Thyroid gland (tissue), 4 donors: ENCODE data around the gene TSTD2. TPM values are rescaled to one million over a fixed set of nuclear protein-coding genes. Genes with fewer than 3 reads are reported as not detected.

Source experiments
- DNase-seq, 2 donors: peaks; one replicate each; pipeline ENCODE4 v3.0.0-alpha.2; 2019
- H3K27ac ChIP-seq, 3 donors: fragments of 200-600 bp; sonication (generic); 1 replicate in 2 of 3; 2 replicates in 1 of 3; pipeline ENCODE4 v1.5.1; 2016 to 2019; ENCODE audit warnings: mild to moderate bottlenecking in 1 of 3, moderate library complexity in 1 of 3
- H3K27me3 ChIP-seq: fragments of 200-600 bp; sonication (generic); one replicate; pipeline ENCODE4 v1.5.1; 2019
- H3K36me3 ChIP-seq, 2 donors: fragments of 200-600 bp; sonication (generic); one replicate each; pipeline ENCODE4 v1.5.1; 2016 to 2019
- H3K4me1 ChIP-seq, 2 donors: fragments of 200-600 bp; sonication (generic); one replicate each; pipeline ENCODE4 v1.5.1; 2017 to 2019
- H3K4me3 ChIP-seq, 3 donors: fragments of 200-600 bp; sonication (generic); replicated peaks in 1 of 3; 1 replicate in 2 of 3; 2 replicates in 1 of 3; pipeline ENCODE4 v1.5.1; 2016; ENCODE audit warnings: mild to moderate bottlenecking in 1 of 3
- H3K9me3 ChIP-seq: fragments of 200-600 bp; sonication (generic); one replicate; pipeline ENCODE4 v1.5.1; 2017
- POLR2A ChIP-seq, 2 donors: fragments of 450-650 bp; IDR thresholded peaks; one replicate each; pipeline ENCODE4 v1.6.1; 2017; ENCODE audit warnings: antibody characterized with exemption in 2 of 2, mild to moderate bottlenecking in 2 of 2, moderate library complexity in 1 of 2
- WGBS, 2 donors: methylation state at CpG; one replicate each; pipeline ENCODE4 v1.1.5; 2017; 5-methylcytosine and 5-hydroxymethylcytosine counted together
- intact Hi-C: fragments of 100-400 bp; cut with DNase I; formaldehyde crosslinking; loops from one replicate; pipeline ENCODE4 v1.15.1; 2023
- total RNA-seq, 4 donors: library from RNA; depleted of rRNA; stranded (reverse); fragments of >200 nt; gene quantifications; one replicate each; pipeline ENCODE4 v1.2.3, GENCODE V29; 2016
- TF ChIP-seq, protein P1 (sequence below), 6 experiments: fragments of 200-600 bp in 3 of 6; fragments of 450-650 bp in 3 of 6; sonication (generic) in 3 of 6; IDR thresholded peaks; one replicate each; pipeline ENCODE4 v1.5.1; 2016 to 2019; ENCODE audit warnings: antibody characterized with exemption in 6 of 6, mild to moderate bottlenecking in 2 of 6, inconsistent platforms in 1 of 6, moderate library complexity in 1 of 6

Gene TSTD2
- total RNA-seq, 4 donors from 2014 or later, result 34.1 to 53.1 (median 34.7) TPM

GRCh38 chr9:97568461-97569275, 64.5 kb downstream of the TSTD2 start:
- Histone ChIP-seq H3K36me3 (peaks cover 10 to 11% of the 10 kb centered on the region in 2 donors), H3K9me3 (no peaks in the 10 kb centered on the region), H3K27ac (peak overlapping the region in 1 of 3 donors; percentile 13), H3K4me1 (peaks cover 27 to 29% of the 10 kb centered on the region in 2 donors), H3K27me3 (no peaks in the 10 kb centered on the region), H3K4me3 (no peak overlapping the region)
- 94 to 96% methylated on average over 11 of the region's 11 CpGs for WGBS, 2 donors
- TF ChIP-seq, protein P1, sequence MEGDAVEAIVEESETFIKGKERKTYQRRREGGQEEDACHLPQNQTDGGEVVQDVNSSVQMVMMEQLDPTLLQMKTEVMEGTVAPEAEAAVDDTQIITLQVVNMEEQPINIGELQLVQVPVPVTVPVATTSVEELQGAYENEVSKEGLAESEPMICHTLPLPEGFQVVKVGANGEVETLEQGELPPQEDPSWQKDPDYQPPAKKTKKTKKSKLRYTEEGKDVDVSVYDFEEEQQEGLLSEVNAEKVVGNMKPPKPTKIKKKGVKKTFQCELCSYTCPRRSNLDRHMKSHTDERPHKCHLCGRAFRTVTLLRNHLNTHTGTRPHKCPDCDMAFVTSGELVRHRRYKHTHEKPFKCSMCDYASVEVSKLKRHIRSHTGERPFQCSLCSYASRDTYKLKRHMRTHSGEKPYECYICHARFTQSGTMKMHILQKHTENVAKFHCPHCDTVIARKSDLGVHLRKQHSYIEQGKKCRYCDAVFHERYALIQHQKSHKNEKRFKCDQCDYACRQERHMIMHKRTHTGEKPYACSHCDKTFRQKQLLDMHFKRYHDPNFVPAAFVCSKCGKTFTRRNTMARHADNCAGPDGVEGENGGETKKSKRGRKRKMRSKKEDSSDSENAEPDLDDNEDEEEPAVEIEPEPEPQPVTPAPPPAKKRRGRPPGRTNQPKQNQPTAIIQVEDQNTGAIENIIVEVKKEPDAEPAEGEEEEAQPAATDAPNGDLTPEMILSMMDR (IDR thresholded peaks at IDR 0.05), result no peak
- TF ChIP-seq POLR2A (IDR thresholded peaks at IDR 0.05), result no peak
- intact Hi-C loops, result no loop called here
- no peak for DNase-seq

- no peak for DNase-seq
- H3K4me1 ChIP-seq, result peaks cover 33 to 35% of the 10 kb centered on the region in 2 donors
- H3K36me3 ChIP-seq, result peaks cover 10 to 11% of the 10 kb centered on the region in 2 donors
- intact Hi-C loops, result no loop called here
- no peak overlapping the region for H3K4me3 ChIP-seq
- no peaks in the 10 kb centered on the region for H3K9me3 ChIP-seq
- H3K27ac ChIP-seq, result peak overlapping the region in 1 of 3 donors; percentile 6
- no peak for TF ChIP-seq POLR2A (IDR thresholded peaks at IDR 0.05)
- TF ChIP-seq, protein P1 (IDR thresholded peaks at IDR 0.05), result no peak
- H3K27me3 ChIP-seq, result no peaks in the 10 kb centered on the region
- WGBS, 2 donors, result 81 to 85% methylated on average over 4 of the region's 4 CpGs
Observed at GRCh38 chr9:97567894-97568202, 65.3 kb downstream of the TSTD2 start.

DNA sequence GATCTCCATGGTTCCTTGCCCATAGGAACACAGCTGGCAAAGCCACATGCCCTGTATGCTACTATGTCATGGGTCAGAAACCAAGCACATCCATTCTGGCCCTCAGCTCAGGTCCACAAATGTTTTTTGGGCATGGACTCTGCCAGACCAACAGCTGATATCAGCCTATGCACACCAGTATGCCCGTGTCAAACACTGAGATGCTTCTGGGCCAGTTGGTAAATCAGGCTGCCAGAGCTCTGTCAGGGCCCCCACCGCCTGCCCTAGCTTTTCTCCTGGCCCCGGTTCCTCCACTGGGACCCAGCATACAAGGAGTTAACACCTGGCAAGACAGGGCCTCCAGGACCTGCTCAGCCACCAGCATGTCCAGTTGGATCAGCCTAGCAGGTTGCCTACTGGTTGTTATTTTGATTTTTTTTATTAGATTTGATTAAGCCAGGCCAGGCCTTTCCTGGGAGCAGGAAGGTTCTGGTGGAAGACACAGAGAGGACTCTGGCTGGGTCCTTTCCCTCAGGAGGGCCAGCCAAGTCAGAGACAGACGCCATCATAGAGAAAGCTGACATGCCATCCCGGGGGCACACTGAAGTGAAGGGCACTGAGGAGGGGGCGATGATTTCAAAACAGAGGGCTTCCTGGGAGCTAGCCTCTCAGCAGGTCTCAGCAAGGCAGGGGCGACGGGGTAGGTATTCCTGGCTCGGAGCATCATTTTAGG, 65.8 kb downstream of the TSTD2 start:
- Histone ChIP-seq H3K27ac (peak overlapping the region in 1 of 3 donors; percentile 6), H3K36me3 (peaks cover 10 to 11% of the 10 kb centered on the region in 2 donors), H3K4me1 (peaks cover 38 to 39% of the 10 kb centered on the region in 2 donors), H3K4me3 (no peak overlapping the region), H3K9me3 (no peaks in the 10 kb centered on the region), H3K27me3 (no peaks in the 10 kb centered on the region)
- no peak for DNase-seq
- intact Hi-C loops, result no loop called here
- 49 to 63% methylated on average over 9 of the region's 9 CpGs for WGBS, 2 donors
- TF ChIP-seq, protein P1 (IDR thresholded peaks at IDR 0.05), result no peak
- no peak for TF ChIP-seq POLR2A (IDR thresholded peaks at IDR 0.05)

GRCh38 chr9:97565262-97565661, 67.9 kb downstream of the TSTD2 start:
- H3K36me3 ChIP-seq, result peaks cover 10 to 11% of the 10 kb centered on the region in 2 donors
- DNase-seq, result no peak
- H3K27me3 ChIP-seq, result no peaks in the 10 kb centered on the region
- WGBS, 2 donors, result 77 to 83% methylated on average over 5 of the region's 5 CpGs
- no peaks in the 10 kb centered on the region for H3K9me3 ChIP-seq
- TF ChIP-seq, protein P1 (IDR thresholded peaks at IDR 0.05), result no peak
- no peak for TF ChIP-seq POLR2A (IDR thresholded peaks at IDR 0.05)
- peaks cover 38 to 45% of the 10 kb centered on the region in 2 donors for H3K4me1 ChIP-seq
- intact Hi-C loops, result no loop called here
- H3K4me3 ChIP-seq, result no peak overlapping the region
- H3K27ac ChIP-seq, result peak overlapping the region in 1 of 3 donors; percentile 63
